Endothelial cell of umbilical vein (primary cell): ENCODE results near the gene OXER1. TPM values are rescaled to one million over a fixed set of nuclear protein-coding genes. Genes with fewer than 3 reads are reported as not detected.

Source experiments
- BruUV-seq: library from RNA; stranded (reverse); fragments of 400-500 nt; replicated peaks from 2 replicates; lab custom pipeline; 2021; lab: Mats Ljungman, UMichigan
- CTCF ChIA-PET: fragments of 300-600, 350-600 bp; sonication (Branson Sonifier 250); formaldehyde crosslinking; loops from one replicate; lab custom pipeline; 2021; ENCODE audit warnings: antibody characterized with exemption, inconsistent platforms; lab: Charles Lee
- POLR2A ChIA-PET: fragments of 300-600, 350-600 bp; sonication (Branson Sonifier 250); formaldehyde crosslinking; loops from one replicate; lab custom pipeline; 2021; ENCODE audit warnings: antibody characterized with exemption, inconsistent platforms; lab: Charles Lee
- DNase-seq: peaks from one replicate; pipeline ENCODE4 v3.0.0-alpha.2; 2011; ENCODE audit warnings: low read depth, low spot score
- FAIRE-seq: peaks from 2 replicates; lab custom pipeline; 2011; peaks lifted over from hg19 to GRCh38; lab: Jason Lieb, UNC
- H2AFZ ChIP-seq: 2 replicates; pipeline ENCODE4 v1.6.0; 2012; ENCODE audit warnings: low read depth, low read length, control low read depth, inconsistent platforms
- H3K27ac ChIP-seq: 2 replicates; pipeline ENCODE4 v1.5.1; 2011; ENCODE audit warnings: low read depth, mild to moderate bottlenecking, control low read depth, low read length, moderate library complexity; ENCODE audit not compliant: insufficient read depth
- H3K27me3 ChIP-seq, 2 experiments: 2 replicates each; pipeline versions ENCODE4 v1.6.0 to v1.6.1; 2011; ENCODE audit warnings: low read length in 2 of 2, mixed read lengths in 1 of 2; ENCODE audit not compliant: control insufficient read depth in 2 of 2, insufficient read depth in 2 of 2
- H3K36me3 ChIP-seq, 2 experiments: 2 replicates in 1 of 2; 3 replicates in 1 of 2; pipeline ENCODE4 v1.5.1; 2011; ENCODE audit warnings: low read length in 2 of 2, mild to moderate bottlenecking in 1 of 2, moderate library complexity in 1 of 2; ENCODE audit not compliant: control insufficient read depth in 2 of 2, insufficient read depth in 2 of 2; ENCODE audit errors: extremely low read depth in 1 of 2
- H3K4me1 ChIP-seq: 3 replicates; pipeline ENCODE4 v1.5.1; 2011; ENCODE audit warnings: mild to moderate bottlenecking, low read length; ENCODE audit not compliant: control insufficient read depth, insufficient read depth; ENCODE audit errors: extremely low read depth
- H3K4me2 ChIP-seq: 2 replicates; pipeline ENCODE4 v1.6.1; 2011; ENCODE audit warnings: low read length, control low read depth, mixed read lengths; ENCODE audit not compliant: insufficient read depth
- H3K4me3 ChIP-seq, 3 experiments: fragments of 200-600 bp in 1 of 3; sonication (generic), shearing (Covaris generic) in 1 of 3; replicated peaks in 1 of 3; 2 replicates each; pipeline ENCODE4 v1.5.1; 2011 to 2016; ENCODE audit warnings: control low read depth in 3 of 3, low read length in 3 of 3, mild to moderate bottlenecking in 2 of 3, inconsistent platforms in 1 of 3, low read depth in 1 of 3, moderate library complexity in 1 of 3; ENCODE audit not compliant: insufficient read depth in 1 of 3
- H3K79me2 ChIP-seq: 2 replicates; pipeline ENCODE4 v1.6.0; 2012; ENCODE audit warnings: low read length, inconsistent platforms; ENCODE audit not compliant: control insufficient read depth, insufficient read depth
- H3K9ac ChIP-seq: replicated peaks from 2 replicates; pipeline ENCODE3; 2011; ENCODE audit warnings: low read length, control low read depth; ENCODE audit not compliant: insufficient read depth; ENCODE audit errors: extremely low read depth
- H3K9me1 ChIP-seq: replicated peaks from 3 replicates; pipeline ENCODE4 v1.6.0; 2011; ENCODE audit warnings: mild to moderate bottlenecking, low read length; ENCODE audit not compliant: control insufficient read depth, insufficient read depth; ENCODE audit errors: extremely low read depth
- H3K9me3 ChIP-seq: replicated peaks from 2 replicates; pipeline ENCODE4 v1.5.1; 2012; ENCODE audit warnings: low read length, inconsistent platforms; ENCODE audit not compliant: control insufficient read depth, insufficient read depth
- H4K20me1 ChIP-seq: replicated peaks from 2 replicates; pipeline ENCODE3; 2011; ENCODE audit warnings: mild to moderate bottlenecking, low read length; ENCODE audit not compliant: control insufficient read depth, insufficient read depth; ENCODE audit errors: extremely low read depth
- CTCF ChIP-seq, 2 donors: IDR thresholded peaks; 1 replicate in 1 of 2; 2 replicates in 1 of 2; pipeline ENCODE4 v1.5.1; 2011; ENCODE audit warnings: low read length in 2 of 2, mild to moderate bottlenecking in 2 of 2, moderate library complexity in 2 of 2, control low read depth in 1 of 2, inconsistent platforms in 1 of 2, low read depth in 1 of 2; ENCODE audit not compliant: insufficient read depth in 1 of 2; ENCODE audit errors: extremely low read depth in 1 of 2
- EZH2 ChIP-seq: IDR thresholded peaks from 2 replicates; pipeline ENCODE4 v1.6.1; 2012; ENCODE audit warnings: borderline replicate concordance, low read depth, mild to moderate bottlenecking, moderate library complexity, low read length, inconsistent platforms; ENCODE audit not compliant: severe bottlenecking
- FOS ChIP-seq: IDR thresholded peaks from 2 replicates; pipeline ENCODE4 v1.6.1; 2011; ENCODE audit warnings: mild to moderate bottlenecking, low read length, moderate library complexity, borderline replicate concordance; ENCODE audit not compliant: insufficient read depth
- GATA2 ChIP-seq: IDR thresholded peaks from 2 replicates; pipeline ENCODE4 v1.7.0; 2011; ENCODE audit warnings: low read depth, mild to moderate bottlenecking, moderate library complexity, mixed read lengths, low read length; ENCODE audit not compliant: insufficient read length, insufficient read depth
- JUN ChIP-seq: IDR thresholded peaks from 2 replicates; pipeline ENCODE4 v1.6.1; 2011; ENCODE audit warnings: borderline replicate concordance, low read depth; ENCODE audit not compliant: insufficient read length, insufficient read depth
- MAX ChIP-seq: IDR thresholded peaks from 2 replicates; pipeline ENCODE4 v1.6.1; 2011; ENCODE audit not compliant: insufficient read depth, insufficient read length
- MYC ChIP-seq: IDR thresholded peaks from one replicate; pipeline ENCODE4 v1.6.1; 2011; ENCODE audit warnings: mild to moderate bottlenecking, low read depth, low read length
- POLR2A ChIP-seq: IDR thresholded peaks from 2 replicates; pipeline ENCODE4 v1.6.1; 2012; ENCODE audit warnings: low read depth, mild to moderate bottlenecking, control low read depth, low read length
- POLR2AphosphoS5 ChIP-seq: IDR thresholded peaks from 2 replicates; pipeline ENCODE4 v1.6.1; 2012; ENCODE audit warnings: low read depth, mild to moderate bottlenecking, control low read depth, low read length, moderate library complexity; ENCODE audit not compliant: insufficient read depth
- dilution Hi-C: fragments of 300-500 bp; cut with MboI; formaldehyde crosslinking; loops from one replicate; pipeline ENCODE4 v1.15.0; 2019; ENCODE audit warnings: low sequenced_read_pairs; ENCODE audit not compliant: extremely low pct_ligation_motif_present
- intact Hi-C: fragments of 100-400 bp; cut with micrococcal nuclease; formaldehyde crosslinking; loops from one replicate; pipeline ENCODE4 v1.10.0; 2022
- polyA plus RNA-seq, 4 experiments: library from polyadenylated mRNA; depleted of rRNA in 3 of 4; stranded (reverse) in 3 of 4; unstranded in 1 of 4; fragments of >200 nt; gene quantifications; 2 replicates each; pipeline versions ENCODE4 v1.2.1 to v1.2.3, GENCODE V29; 2011 to 2012; ENCODE audit warnings: missing spikeins in 1 of 4
- total RNA-seq: library from RNA; stranded (reverse); gene quantifications from 2 replicates; pipeline ENCODE4 v1.2.3, GENCODE V29; 2021

OXER1 gene
- total and polyA plus RNA-seq, 2 donors (not counting 3 experiments of a cell fraction or from before 2014, with no cell fraction given), result 0.18 TPM

DNA sequence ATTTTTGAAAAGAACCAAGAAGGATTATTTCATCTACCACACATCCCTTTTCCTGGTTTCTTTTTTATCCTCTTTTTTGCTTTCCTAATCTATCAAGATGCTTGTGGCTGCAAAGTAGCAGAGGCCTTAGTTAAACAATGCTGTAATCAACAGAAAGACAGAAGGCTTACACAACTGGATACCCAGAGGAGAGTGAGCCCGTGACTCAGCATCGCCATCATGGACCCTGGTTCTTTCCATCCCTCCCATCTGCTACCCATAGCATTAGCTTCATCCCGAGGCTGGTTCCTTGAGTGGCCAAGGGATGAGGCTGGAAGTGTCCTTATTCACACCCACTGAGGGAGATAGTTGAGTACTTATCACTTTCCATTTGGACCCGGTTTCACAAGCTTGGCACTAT, 35.9 kb upstream of the OXER1 start:
- no TSS peak for BruUV-seq
- Histone ChIP-seq H3K9ac (no peak overlapping the region), H3K4me3 (no peak overlapping the region), H3K27ac (no peak overlapping the region), H3K9me1 (no peaks in the 10 kb centered on the region), H4K20me1 (no peaks in the 10 kb centered on the region), H3K4me1 (no peaks in the 10 kb centered on the region), H3K27me3 (peaks cover 8 to 9% of the 10 kb centered on the region in 2 experiments), H3K79me2 (no peaks in the 10 kb centered on the region), H3K4me2 (no peak overlapping the region), H3K36me3 (no peaks in the 10 kb centered on the region), H3K9me3 (no peaks in the 10 kb centered on the region), H2AFZ (no peak overlapping the region)
- dilution Hi-C loops (no loop called here), intact Hi-C loops (no loop called here)
- FAIRE-seq (no peak), DNase-seq (no peak)
- CTCF ChIA-PET, result no interaction called here
- no peak for TF ChIP-seq POLR2AphosphoS5
- no peak for TF ChIP-seq JUN
- TF ChIP-seq MAX, result no peak
- no peak for TF ChIP-seq GATA2
- no peak for TF ChIP-seq EZH2
- TF ChIP-seq MYC, result no peak
- no peak for TF ChIP-seq POLR2A
- no peak for TF ChIP-seq FOS
- TF ChIP-seq CTCF (IDR thresholded peaks at IDR 0.05; ENCODE audit: extremely low read depth in 1 of 2, insufficient read depth in 1 of 2, low read depth in 1 of 2, low read length in 2 of 2), result no peak
- POLR2A ChIA-PET, result no interaction called here
